Urothelium cell line (cell line): ENCODE results near the gene MOK.

Experiments
- DNase-seq: peaks from one replicate; pipeline ENCODE4 v3.0.0; 2011; ENCODE audit warnings: low spot score, mixed read lengths
- FAIRE-seq: peaks from 2 replicates; lab custom pipeline; 2011; peaks lifted over from hg19 to GRCh38; lab: Jason Lieb, UNC

MOK gene

GRCh38 chr14:102285106-102285505, 19.9 kb downstream of the MOK start:
- DNase-seq, result no peak
- FAIRE-seq, result no peak

- no peak for DNase-seq
- FAIRE-seq, result no peak
These were observed 21.3 kb downstream of the MOK start for GRCh38 chr14:102283631-102284129.

- FAIRE-seq (no peak), DNase-seq (no peak)
These were observed 22.1 kb downstream of the MOK start for GRCh38 chr14:102282751-102283465.

- DNase-seq (peak; percentile 48), FAIRE-seq (no peak)
These were observed 24.5 kb downstream of the MOK start for GRCh38 chr14:102280376-102280962.

- no peak for FAIRE-seq
- DNase-seq, result peak; percentile 63
These were observed 25.1 kb downstream of the MOK start for GRCh38 chr14:102279688-102280348.

GRCh38 chr14:102279282-102279681, 25.7 kb downstream of the MOK start:
- FAIRE-seq (no peak), DNase-seq (no peak)

GRCh38 chr14:102278631-102278935, 26.4 kb downstream of the MOK start:
- no peak for DNase-seq
- FAIRE-seq, result no peak

- FAIRE-seq (no peak), DNase-seq (no peak)
These were observed 26.9 kb downstream of the MOK start for GRCh38 chr14:102277874-102278630.

GRCh38 chr14:102275866-102276265, 29.1 kb downstream of the MOK start:
- DNase-seq, result no peak
- no peak for FAIRE-seq

GRCh38 chr14:102272392-102272791, 32.6 kb downstream of the MOK start:
- DNase-seq, result no peak
- FAIRE-seq, result no peak

GRCh38 chr14:102264775-102265174, 40.2 kb downstream of the MOK start:
- no peak for FAIRE-seq
- DNase-seq, result no peak

- no peak for DNase-seq
- no peak for FAIRE-seq
These were observed 40.6 kb downstream of the MOK start for GRCh38 chr14:102264355-102264754.

GRCh38 chr14:102262929-102263462, 42.0 kb downstream of the MOK start:
- FAIRE-seq (no peak), DNase-seq (peak; percentile 28)

- FAIRE-seq (no peak), DNase-seq (no peak)
These were observed 46.8 kb downstream of the MOK start for GRCh38 chr14:102258136-102258535.

GRCh38 chr14:102256716-102257115, 48.2 kb downstream of the MOK start:
- FAIRE-seq, result no peak
- DNase-seq, result no peak

GRCh38 chr14:102255401-102256190, 49.4 kb downstream of the MOK start:
- DNase-seq, result no peak
- no peak for FAIRE-seq

- DNase-seq (no peak), FAIRE-seq (no peak)
These were observed 51.8 kb downstream of the MOK start for GRCh38 chr14:102252834-102253801.

- FAIRE-seq, result no peak
These were observed 53.8 kb downstream of the MOK start for GRCh38 chr14:102251161-102251560.

GRCh38 chr14:102250636-102251035, 54.3 kb downstream of the MOK start:
- FAIRE-seq, result no peak

More at GRCh38 chr14:102251161-102251560, 53.8 kb downstream of the MOK start:
- DNase-seq, result no peak

More at GRCh38 chr14:102250636-102251035, 54.3 kb downstream of the MOK start:
- no peak for DNase-seq
